Sigmoid colon (tissue), 4 donors: ENCODE data around the gene SRR.

Experiments used
- POLR2AphosphoS5 ChIP-seq, 4 donors: sonication (generic); formaldehyde crosslinking; IDR thresholded peaks; one replicate each; pipeline ENCODE4 v1.6.1; 2017; ENCODE audit warnings: antibody characterized with exemption in 4 of 4
- TF ChIP-seq, protein P1 (sequence below), 4 experiments: fragments of 450-650 bp in 3 of 4; fragments of 200-600 bp in 1 of 4; IDR thresholded peaks; one replicate each; pipeline ENCODE4 v1.5.1; 2016 to 2019; ENCODE audit warnings: antibody characterized with exemption in 4 of 4, mild to moderate bottlenecking in 3 of 4, moderate library complexity in 2 of 4

GRCh38 chr17:2283302-2283701 is 20.4 kb upstream of the SRR start:
- TF ChIP-seq POLR2AphosphoS5 (IDR thresholded peaks at IDR 0.05), result no peak
- TF ChIP-seq, protein P1, sequence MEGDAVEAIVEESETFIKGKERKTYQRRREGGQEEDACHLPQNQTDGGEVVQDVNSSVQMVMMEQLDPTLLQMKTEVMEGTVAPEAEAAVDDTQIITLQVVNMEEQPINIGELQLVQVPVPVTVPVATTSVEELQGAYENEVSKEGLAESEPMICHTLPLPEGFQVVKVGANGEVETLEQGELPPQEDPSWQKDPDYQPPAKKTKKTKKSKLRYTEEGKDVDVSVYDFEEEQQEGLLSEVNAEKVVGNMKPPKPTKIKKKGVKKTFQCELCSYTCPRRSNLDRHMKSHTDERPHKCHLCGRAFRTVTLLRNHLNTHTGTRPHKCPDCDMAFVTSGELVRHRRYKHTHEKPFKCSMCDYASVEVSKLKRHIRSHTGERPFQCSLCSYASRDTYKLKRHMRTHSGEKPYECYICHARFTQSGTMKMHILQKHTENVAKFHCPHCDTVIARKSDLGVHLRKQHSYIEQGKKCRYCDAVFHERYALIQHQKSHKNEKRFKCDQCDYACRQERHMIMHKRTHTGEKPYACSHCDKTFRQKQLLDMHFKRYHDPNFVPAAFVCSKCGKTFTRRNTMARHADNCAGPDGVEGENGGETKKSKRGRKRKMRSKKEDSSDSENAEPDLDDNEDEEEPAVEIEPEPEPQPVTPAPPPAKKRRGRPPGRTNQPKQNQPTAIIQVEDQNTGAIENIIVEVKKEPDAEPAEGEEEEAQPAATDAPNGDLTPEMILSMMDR (IDR thresholded peaks at IDR 0.05), result no peak
